Epithelial cell of proximal tubule (primary cell): ENCODE data around the gene PAPPA2. TPM values are rescaled to one million over a fixed set of nuclear protein-coding genes. Genes with fewer than 3 reads are reported as not detected.
A peak's percentile ranks its signal among the peaks of the same experiment; 100 is the strongest.

Experiments
- DNase-seq: peaks from one replicate; pipeline ENCODE4 v3.0.0-alpha.2; 2011; ENCODE audit warnings: low read depth
- H3K4me3 ChIP-seq: 2 replicates; pipeline ENCODE4 v1.5.1; 2011; ENCODE audit warnings: low read depth, mild to moderate bottlenecking, low read length
- total RNA-seq: library from RNA; depleted of rRNA; stranded (reverse); fragments of >200 nt; gene quantifications from 2 replicates; pipeline ENCODE4 v1.2.3, GENCODE V29; 2015
- TF ChIP-seq, protein P1 (sequence below): conservative IDR thresholded peaks from 2 replicates; pipeline ENCODE4 v1.5.1; 2012; ENCODE audit warnings: low read depth, mild to moderate bottlenecking, low read length

Gene PAPPA2
- total RNA-seq, 1 donor from 2014 or later: 0.98 TPM

GRCh38 chr1:176783309-176783708 is 320.3 kb downstream of the PAPPA2 start:
- TF ChIP-seq, protein P1, sequence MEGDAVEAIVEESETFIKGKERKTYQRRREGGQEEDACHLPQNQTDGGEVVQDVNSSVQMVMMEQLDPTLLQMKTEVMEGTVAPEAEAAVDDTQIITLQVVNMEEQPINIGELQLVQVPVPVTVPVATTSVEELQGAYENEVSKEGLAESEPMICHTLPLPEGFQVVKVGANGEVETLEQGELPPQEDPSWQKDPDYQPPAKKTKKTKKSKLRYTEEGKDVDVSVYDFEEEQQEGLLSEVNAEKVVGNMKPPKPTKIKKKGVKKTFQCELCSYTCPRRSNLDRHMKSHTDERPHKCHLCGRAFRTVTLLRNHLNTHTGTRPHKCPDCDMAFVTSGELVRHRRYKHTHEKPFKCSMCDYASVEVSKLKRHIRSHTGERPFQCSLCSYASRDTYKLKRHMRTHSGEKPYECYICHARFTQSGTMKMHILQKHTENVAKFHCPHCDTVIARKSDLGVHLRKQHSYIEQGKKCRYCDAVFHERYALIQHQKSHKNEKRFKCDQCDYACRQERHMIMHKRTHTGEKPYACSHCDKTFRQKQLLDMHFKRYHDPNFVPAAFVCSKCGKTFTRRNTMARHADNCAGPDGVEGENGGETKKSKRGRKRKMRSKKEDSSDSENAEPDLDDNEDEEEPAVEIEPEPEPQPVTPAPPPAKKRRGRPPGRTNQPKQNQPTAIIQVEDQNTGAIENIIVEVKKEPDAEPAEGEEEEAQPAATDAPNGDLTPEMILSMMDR: no peak
- no peak for DNase-seq
- no peak overlapping the region for H3K4me3 ChIP-seq

- TF ChIP-seq, protein P1: no peak
- no peak overlapping the region for H3K4me3 ChIP-seq
- DNase-seq: no peak
Observed at GRCh38 chr1:176785056-176785455, 322.1 kb downstream of the PAPPA2 start.

GRCh38 chr1:176785791-176786190 is 322.8 kb downstream of the PAPPA2 start:
- TF ChIP-seq, protein P1: no peak
- H3K4me3 ChIP-seq: no peak overlapping the region
- no peak for DNase-seq

DNA sequence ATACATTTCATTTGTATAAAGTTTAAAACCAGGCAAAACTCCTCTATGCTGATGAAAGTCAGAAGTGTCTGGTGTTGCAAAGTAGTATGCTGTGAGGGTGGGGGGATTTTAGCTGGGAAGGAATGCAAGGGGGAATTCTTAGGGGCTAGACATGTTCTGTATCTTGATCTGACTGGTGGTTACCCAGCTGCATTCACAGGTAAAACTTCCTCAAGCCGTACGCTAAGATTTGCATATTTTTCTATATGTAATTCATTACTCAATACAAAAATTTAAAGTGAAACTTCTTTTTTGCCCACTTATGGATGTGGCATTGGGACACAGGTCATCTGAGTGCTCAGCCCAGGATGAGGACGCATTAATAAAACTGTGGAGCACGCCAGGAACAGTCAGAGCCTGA is 323.3 kb downstream of the PAPPA2 start:
- DNase-seq: no peak
- no peak overlapping the region for H3K4me3 ChIP-seq
- TF ChIP-seq, protein P1: no peak

DNA sequence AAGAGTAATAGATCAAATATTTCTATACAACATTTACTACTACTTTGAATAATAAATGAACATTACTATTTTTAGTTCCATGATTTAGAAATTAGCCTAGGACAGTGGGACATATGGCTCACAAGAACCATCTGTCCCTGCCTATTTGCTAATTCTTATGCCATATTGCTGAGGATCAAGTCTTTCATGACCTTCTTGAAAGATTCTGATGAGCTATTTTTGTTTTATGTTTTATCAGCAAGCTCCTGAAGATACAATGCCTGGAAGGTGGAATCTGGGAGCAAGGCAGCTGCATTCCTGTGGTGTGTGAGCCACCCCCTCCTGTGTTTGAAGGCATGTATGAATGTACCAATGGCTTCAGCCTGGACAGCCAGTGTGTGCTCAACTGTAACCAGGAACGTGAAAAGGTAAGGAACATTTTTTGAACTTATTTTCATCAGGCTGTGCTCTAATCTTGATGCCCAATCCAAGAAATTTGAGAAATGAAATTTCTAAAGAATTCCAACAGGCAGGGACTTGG is 326.7 kb downstream of the PAPPA2 start:
- TF ChIP-seq, protein P1: no peak
- peak; percentile 61 for DNase-seq
- H3K4me3 ChIP-seq: no peak overlapping the region

DNA sequence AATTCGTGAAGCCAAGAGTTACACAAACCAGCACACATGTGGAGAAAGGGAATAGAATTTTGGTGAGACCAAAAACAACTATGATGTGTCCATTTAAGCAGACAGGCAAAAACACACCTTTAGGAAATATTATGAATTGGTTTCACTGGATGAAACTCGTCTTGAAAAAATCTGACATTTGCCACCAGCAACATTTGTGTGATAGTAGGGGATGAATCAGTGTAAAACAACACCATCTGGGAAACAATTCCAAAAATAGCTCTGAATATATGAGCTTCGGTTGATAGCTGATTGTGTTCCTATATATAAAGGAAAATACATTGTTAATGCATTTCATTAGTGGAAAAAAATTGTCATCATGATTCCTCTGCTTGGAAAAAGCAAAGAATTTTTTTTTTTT is 327.8 kb downstream of the PAPPA2 start:
- DNase-seq: no peak
- TF ChIP-seq, protein P1: no peak

DNA sequence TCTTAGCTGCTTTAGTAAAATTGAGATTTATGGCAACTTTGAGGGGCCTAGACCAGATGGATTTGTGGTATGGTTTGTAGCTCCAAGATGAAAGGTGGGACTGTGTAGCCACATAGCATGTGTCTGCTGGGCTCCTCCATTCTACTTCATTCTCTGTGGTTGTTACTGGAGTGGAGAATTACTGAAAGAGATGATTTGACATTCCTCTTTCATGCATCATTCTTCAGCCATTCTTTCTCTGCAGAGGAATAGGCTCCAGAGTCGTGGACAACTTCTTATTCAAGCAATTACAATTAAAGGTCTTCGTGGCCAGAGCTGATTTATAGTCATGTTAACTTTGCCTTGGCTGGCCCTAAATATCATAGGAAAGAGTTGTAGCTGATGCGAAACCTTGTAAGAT is 328.9 kb downstream of the PAPPA2 start:
- no peak for DNase-seq
- TF ChIP-seq, protein P1: no peak
- no peak overlapping the region for H3K4me3 ChIP-seq

More for the DNA sequence above, 327.8 kb downstream of the PAPPA2 start:
- H3K4me3 ChIP-seq: no peak overlapping the region
